Measurements from ENCODE around the gene PDE4C. TPM values are rescaled to one million over a fixed set of nuclear protein-coding genes. Genes with fewer than 3 reads are reported as not detected.

PDE4C gene
- total RNA-seq, 4 donors from 2014 or later: 0.27 to 1.4 (median 0.92) TPM; not detected in 1

GRCh38 chr19:18202397-18202777, 23.9 kb downstream of the PDE4C start:
- Histone ChIP-seq H3K4me3 (replicated peaks in 1 of 3) (no peak overlapping the region), H3K27ac (no peak overlapping the region), H3K9me3 (no peaks in the 10 kb centered on the region), H3K4me1 (peaks cover 17 to 19% of the 10 kb centered on the region in 2 donors), H3K27me3 (no peaks in the 10 kb centered on the region), H3K36me3 (peaks cover 0 to 10% of the 10 kb centered on the region in 2 donors)
- 88 to 89% methylated on average over 23 to 24 of the region's 24 CpGs for WGBS, 2 donors
- intact Hi-C loops (cut with DNase I): loop anchor here (5.0 to 10.0 kb wide), 2 partner anchors 40 to 212 kb away; partner anchors contain the start of gene SSBP4
- DNase-seq: no peak
- no peak for TF ChIP-seq POLR2A (IDR thresholded peaks at IDR 0.05)
- TF ChIP-seq CTCF (IDR thresholded peaks at IDR 0.05): no peak

GRCh38 chr19:18198374-18198773, 27.9 kb downstream of the PDE4C start:
- no peak overlapping the region for H3K4me3 ChIP-seq (replicated peaks in 1 of 3)
- 91 to 93% methylated on average over 6 of the region's 6 CpGs for WGBS, 2 donors
- TF ChIP-seq POLR2A (IDR thresholded peaks at IDR 0.05) (no peak), CTCF (IDR thresholded peaks at IDR 0.05) (no peak)
- H3K9me3 ChIP-seq: no peaks in the 10 kb centered on the region
- no peak for DNase-seq
- H3K27me3 ChIP-seq: no peaks in the 10 kb centered on the region
- H3K27ac ChIP-seq: no peak overlapping the region
- intact Hi-C loops (cut with DNase I): no loop called here
- peaks cover 0 to 14% of the 10 kb centered on the region in 2 donors for H3K36me3 ChIP-seq
- H3K4me1 ChIP-seq: peaks cover 21 to 24% of the 10 kb centered on the region in 2 donors

GRCh38 chr19:18197941-18198340, 28.3 kb downstream of the PDE4C start:
- Histone ChIP-seq H3K36me3 (peaks cover 0 to 14% of the 10 kb centered on the region in 2 donors), H3K4me3 (replicated peaks in 1 of 3) (no peak overlapping the region), H3K9me3 (no peaks in the 10 kb centered on the region), H3K27ac (no peak overlapping the region), H3K27me3 (no peaks in the 10 kb centered on the region), H3K4me1 (peaks cover 17 to 19% of the 10 kb centered on the region in 2 donors)
- TF ChIP-seq POLR2A (IDR thresholded peaks at IDR 0.05) (no peak), CTCF (IDR thresholded peaks at IDR 0.05) (no peak)
- DNase-seq: no peak
- 73 to 79% methylated on average over 6 of the region's 6 CpGs for WGBS, 2 donors
- intact Hi-C loops (cut with DNase I): no loop called here

GRCh38 chr19:18197306-18197705, 28.9 kb downstream of the PDE4C start:
- intact Hi-C loops (cut with DNase I): no loop called here
- H3K9me3 ChIP-seq: no peaks in the 10 kb centered on the region
- H3K4me3 ChIP-seq (replicated peaks in 1 of 3): no peak overlapping the region
- TF ChIP-seq CTCF (IDR thresholded peaks at IDR 0.05) (no peak), POLR2A (IDR thresholded peaks at IDR 0.05) (no peak)
- H3K27ac ChIP-seq: no peak overlapping the region
- peaks cover 12 to 14% of the 10 kb centered on the region in 2 donors for H3K4me1 ChIP-seq
- peaks cover 0 to 14% of the 10 kb centered on the region in 2 donors for H3K36me3 ChIP-seq
- DNase-seq: no peak
- H3K27me3 ChIP-seq: no peaks in the 10 kb centered on the region
- WGBS, 2 donors: 93 to 96% methylated on average over 18 of the region's 18 CpGs

- Histone ChIP-seq H3K4me1 (peaks cover 16 to 17% of the 10 kb centered on the region in 2 donors), H3K36me3 (peaks cover 0 to 14% of the 10 kb centered on the region in 2 donors), H3K27me3 (no peaks in the 10 kb centered on the region), H3K27ac (no peak overlapping the region), H3K9me3 (no peaks in the 10 kb centered on the region), H3K4me3 (replicated peaks in 1 of 3) (no peak overlapping the region)
- intact Hi-C loops (cut with DNase I): no loop called here
- no peak for TF ChIP-seq POLR2A (IDR thresholded peaks at IDR 0.05)
- TF ChIP-seq CTCF (IDR thresholded peaks at IDR 0.05): no peak
- DNase-seq: no peak
- 90 to 95% methylated on average over 7 of the region's 7 CpGs for WGBS, 2 donors
Measured at GRCh38 chr19:18196511-18196845, 29.8 kb downstream of the PDE4C start.

Measured in thyroid gland (tissue), 4 donors.